ENCODE results near the gene DLGAP4. TPM values are rescaled to one million over a fixed set of nuclear protein-coding genes. Genes with fewer than 3 reads are reported as not detected.
"Not testable (repeated sequence)": the region's sequence is repeated elsewhere in the genome, so short reads cannot be mapped to it uniquely, and the experiment has no call there.

DLGAP4 gene
- total RNA-seq, 1 donor from 2014 or later = 47.4 TPM

- no peak for DNase-seq (ENCODE audit: low read depth)
Observed at GRCh38 chr20:36498386-36499179, 192.4 kb downstream of the DLGAP4 start.

DNA sequence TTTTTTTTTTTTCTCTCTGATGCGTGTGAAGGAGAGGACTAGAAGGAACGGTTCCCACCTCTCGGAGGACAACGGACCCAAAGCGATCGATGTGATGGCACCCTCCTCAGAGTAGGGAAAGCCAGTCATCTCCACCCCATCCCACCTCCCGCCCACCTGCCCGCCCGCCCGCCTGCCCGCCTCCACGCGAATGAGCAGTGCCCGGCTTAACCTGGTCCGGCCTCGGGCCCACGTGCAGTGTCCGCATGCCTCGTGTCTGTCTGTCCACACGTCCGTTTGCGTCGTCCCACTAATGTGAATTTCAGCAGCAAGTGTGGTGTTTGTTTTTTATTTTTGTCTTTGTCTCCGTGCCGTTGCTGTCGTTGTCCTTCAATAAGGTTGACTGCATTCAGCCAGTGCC is 193.1 kb downstream of the DLGAP4 start:
- no peak for DNase-seq (ENCODE audit: low read depth)

GRCh38 chr20:36499723-36500501 is 193.8 kb downstream of the DLGAP4 start:
- DNase-seq (ENCODE audit: low read depth) = no peak

DNA sequence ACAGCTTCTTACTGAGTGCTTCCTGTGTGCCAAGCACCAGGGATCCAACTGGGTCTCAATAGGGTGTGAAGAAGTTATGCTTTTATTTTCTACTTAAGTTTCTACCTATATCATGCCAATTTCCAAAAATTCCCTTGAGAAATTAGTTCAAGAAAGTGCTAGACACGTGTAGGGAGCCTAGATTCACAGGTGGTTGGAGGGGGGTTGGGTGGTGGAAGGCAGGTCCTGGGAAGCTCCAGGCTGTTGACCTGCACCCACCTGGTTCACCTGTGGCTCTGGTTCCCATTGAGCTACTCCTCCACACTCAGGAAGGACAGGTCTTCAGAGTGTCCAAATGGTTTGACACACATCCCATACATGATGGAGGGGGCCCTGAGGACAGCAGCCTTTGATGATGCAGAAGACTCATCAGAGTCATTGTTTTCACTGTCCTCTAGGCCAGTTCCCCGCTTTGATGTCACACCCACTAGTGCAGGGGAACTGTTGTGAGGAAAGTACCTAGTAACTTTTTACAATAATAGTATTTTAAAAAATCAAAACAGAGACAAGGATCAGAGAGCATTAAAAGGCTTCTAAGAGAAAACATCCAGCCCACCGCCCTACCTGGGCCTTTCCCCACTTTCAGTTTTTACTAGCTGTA is 195.3 kb downstream of the DLGAP4 start:
- DNase-seq (ENCODE audit: low read depth) = no peak

GRCh38 chr20:36504295-36504694 is 198.2 kb downstream of the DLGAP4 start:
- DNase-seq (ENCODE audit: low read depth) = no peak

DNA sequence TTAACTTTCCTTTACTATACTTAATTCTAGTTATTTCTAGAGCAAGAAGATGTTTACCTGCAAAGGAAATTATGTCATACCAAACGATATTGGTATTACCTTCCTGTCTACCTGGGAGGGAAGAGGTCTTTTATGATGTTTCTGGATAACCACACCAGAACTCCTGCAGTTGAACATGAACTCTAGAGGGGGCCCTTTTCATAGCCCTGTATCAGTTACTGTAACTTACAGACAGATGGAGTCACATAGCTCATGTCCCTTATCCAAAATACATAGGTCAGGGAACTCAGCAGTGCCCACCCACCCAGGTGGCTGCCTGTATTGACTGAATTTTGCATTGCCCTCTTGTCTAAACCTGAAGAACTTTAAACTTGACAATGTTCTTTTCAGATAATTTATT is 200.1 kb downstream of the DLGAP4 start:
- no peak for DNase-seq (ENCODE audit: low read depth)

- no peak for DNase-seq (ENCODE audit: low read depth)
Observed at GRCh38 chr20:36507746-36508145, 201.6 kb downstream of the DLGAP4 start.

- no peak for DNase-seq (ENCODE audit: low read depth)
Observed at GRCh38 chr20:36519012-36519719, 213.0 kb downstream of the DLGAP4 start.

DNA sequence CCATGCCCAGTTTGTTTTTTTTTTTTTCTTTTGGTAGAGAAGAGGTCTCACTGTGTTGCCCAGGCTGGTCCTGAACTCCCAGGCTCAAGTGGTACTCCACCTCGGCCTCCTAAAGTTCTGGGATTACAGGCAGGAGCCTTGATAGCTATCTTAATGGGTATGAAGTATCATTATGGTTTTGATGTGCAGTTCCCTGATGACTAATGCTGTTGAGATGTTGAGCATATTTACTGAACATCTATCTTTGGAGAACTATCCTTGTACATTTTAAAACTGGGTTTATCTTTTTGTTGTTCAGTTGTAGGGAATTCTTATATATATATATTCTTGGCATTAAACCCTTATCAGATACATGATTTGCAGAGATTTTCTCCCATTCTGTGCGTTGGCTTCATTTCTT is 213.8 kb downstream of the DLGAP4 start:
- no peak for DNase-seq (ENCODE audit: low read depth)

DNA sequence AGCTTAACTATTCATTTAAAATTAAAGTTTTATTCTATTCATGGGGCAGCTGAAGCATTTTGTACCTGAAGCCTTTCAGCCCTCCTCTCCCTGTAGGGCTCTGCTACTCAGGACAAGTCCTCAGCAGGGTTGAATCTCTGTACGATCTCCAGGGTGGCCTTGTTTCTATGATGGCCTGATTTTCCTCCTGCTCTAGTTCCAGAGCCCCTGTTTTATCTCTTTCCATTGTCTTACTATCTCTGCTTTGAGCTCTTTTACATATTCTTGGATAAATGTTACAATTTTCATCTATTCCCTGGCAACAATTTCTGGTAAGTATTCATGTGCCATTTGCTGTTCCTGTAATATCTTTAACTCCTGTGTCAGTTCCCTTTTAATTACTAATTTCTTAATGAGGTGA is 215.4 kb downstream of the DLGAP4 start:
- no peak for DNase-seq (ENCODE audit: low read depth)

GRCh38 chr20:36522412-36522811 is 216.3 kb downstream of the DLGAP4 start:
- DNase-seq (ENCODE audit: low read depth) = not testable (repeated sequence)

GRCh38 chr20:36523341-36523740 is 217.2 kb downstream of the DLGAP4 start:
- DNase-seq (ENCODE audit: low read depth) = no peak

GRCh38 chr20:36525620-36526365 is 219.7 kb downstream of the DLGAP4 start:
- DNase-seq (ENCODE audit: low read depth) = no peak

- no peak for DNase-seq (ENCODE audit: low read depth)
Observed at GRCh38 chr20:36526521-36527011, 220.4 kb downstream of the DLGAP4 start.

- DNase-seq (ENCODE audit: low read depth) = no peak
Observed at GRCh38 chr20:36527331-36528125, 221.4 kb downstream of the DLGAP4 start.

DNA sequence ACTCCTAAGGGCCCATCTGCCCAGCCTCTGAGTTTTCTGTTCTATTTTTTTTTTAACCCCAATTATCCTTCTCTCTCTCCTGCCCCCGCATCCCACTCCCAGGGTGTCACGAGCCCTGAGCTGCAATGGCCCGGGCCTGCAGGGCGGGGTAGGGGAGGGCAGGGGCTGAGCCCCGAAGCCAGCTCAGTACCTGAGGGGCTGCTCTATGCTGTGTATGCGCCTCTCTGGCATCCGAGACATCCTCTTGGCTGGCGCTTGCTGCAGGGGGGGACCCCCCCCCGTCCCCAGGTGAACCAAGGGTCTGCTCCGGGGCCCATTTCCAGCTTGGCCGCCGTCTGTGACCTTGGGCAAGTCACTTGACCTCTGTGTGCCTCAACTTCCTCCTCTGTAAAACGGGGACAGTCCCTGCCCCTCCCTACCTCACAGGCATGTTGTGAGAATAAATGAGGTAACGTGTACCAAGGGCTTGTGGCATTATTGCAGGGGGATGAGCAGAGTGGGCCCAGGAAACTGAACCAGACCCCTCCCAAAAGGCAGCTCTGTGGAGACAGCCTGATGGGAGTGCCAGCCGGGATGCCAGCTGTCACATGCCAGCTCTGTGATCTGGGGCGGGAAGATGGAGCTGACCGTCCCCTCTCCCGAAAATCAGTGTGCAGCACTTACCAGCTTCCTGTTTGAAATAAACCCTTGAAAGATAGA is 222.2 kb downstream of the DLGAP4 start:
- no peak for DNase-seq (ENCODE audit: low read depth)

DNA sequence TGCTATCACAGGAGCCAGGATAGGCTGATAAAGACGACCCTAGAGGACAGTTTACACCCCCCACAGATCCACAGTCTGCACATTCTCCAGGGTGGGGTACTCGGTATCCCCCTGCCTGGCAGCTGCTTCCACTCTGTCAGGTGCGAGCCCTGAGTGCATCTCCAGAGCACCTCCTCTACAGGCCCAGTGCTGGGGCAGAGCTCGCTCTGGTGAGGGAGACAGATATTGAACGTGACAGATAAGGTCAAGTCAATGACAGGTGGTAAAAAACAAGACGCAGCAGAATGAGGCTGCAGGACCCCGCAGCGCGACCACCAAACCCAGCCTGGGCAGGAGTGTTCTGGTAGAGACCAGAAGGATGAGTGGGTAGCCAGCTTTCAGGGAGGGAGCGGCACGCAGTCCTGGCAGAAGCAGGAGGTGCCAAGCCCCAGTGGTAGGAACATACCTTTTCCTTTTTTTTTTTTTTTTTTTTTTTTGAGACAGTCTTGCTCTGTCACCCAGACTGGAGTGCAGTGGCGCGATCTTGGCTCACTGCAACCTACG is 222.8 kb downstream of the DLGAP4 start:
- DNase-seq (ENCODE audit: low read depth) = no peak

- no peak for DNase-seq (ENCODE audit: low read depth)
Observed at GRCh38 chr20:36532388-36532787, 226.2 kb downstream of the DLGAP4 start.

DNA sequence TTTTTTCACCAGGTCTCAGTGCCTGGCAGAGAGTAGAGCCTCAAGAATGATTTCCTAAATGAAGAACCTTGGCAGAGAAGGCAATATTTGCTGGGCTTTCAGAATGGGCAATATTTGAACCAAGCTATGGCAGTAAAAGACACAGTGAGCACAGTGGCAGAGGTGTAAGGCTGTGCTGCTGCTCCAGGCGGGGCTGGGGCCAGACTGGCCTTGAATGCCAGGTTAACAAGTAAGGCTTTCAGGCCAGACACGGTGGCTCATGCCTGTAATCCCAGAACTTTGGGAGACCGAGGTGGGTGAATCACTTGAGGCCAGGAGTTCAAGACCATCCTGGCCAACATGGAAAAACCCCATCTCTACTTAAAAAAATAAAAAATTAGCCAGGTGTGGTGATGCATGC is 226.7 kb downstream of the DLGAP4 start:
- DNase-seq (ENCODE audit: low read depth) = no peak

Data from renal cortical epithelial cell (primary cell).